H54 (cell line): Measurements from ENCODE around the gene ZNF101.

Experiments
- DNase-seq: peaks from one replicate; pipeline ENCODE4 v3.0.0; 2011; ENCODE audit warnings: low spot score, mixed read lengths; ENCODE audit not compliant: insufficient read length
- FAIRE-seq: peaks from 3 replicates; lab custom pipeline; 2011; peaks lifted over from hg19 to GRCh38; lab: Jason Lieb, UNC
- POLR2A ChIP-seq: IDR thresholded peaks from 2 replicates; pipeline ENCODE4 v1.6.1; 2011; ENCODE audit warnings: low read depth, mild to moderate bottlenecking, low read length

Gene ZNF101

DNA sequence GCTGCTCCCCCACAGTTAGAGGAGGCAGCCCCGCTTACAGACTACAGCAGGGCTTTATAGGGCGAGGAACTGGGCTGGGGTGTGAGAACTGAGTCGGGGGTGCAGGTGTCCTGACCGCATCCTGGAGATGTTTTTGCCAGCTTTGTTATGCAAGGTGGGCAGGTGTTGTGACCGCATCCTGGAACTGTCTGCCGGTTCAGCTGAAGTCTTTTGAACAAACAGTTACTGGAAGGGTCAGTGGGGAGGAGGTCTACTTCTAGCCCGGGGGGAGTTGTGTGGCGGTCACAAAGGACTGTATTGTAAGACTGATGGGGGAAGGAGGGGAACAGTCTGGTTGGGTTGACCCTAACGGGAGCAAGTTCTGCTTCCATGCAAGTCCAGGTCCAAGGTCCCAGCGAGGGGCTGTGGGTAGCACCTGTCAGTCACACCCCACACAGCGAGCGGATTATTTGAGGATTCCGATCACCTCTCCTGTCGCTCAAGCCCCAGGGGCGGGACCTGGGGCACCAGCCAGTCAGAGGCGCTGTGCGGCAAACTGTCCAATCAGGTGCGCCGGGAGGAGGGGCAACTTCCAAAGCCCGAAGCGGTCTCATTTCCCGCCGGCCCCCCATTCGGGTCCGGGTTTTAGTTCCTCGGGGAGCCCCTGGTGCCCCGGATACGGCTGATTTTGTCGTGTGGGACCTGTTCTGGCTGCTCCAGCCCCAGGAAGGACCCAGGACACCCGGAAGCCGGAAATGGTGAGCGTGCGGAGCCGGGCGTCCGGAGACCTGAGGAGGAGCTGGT, at the start of gene ZNF101:
Gene ZNF101, plus strand, starts transcription at position 610 of the 783 bp plus-strand sequence. Its CDS starts 125 bp downstream, at position 735.
- DNase-seq (peak; percentile 86), FAIRE-seq (peak; percentile 6)
- peak; percentile 56; the same call in 1 of the 2 replicates for TF ChIP-seq POLR2A

- no peak for TF ChIP-seq POLR2A
- DNase-seq: no peak
- no peak for FAIRE-seq
Measured at GRCh38 chr19:19619181-19619848, 49.3 kb upstream of the ZNF101 start.

- FAIRE-seq: no peak
- no peak for DNase-seq
Measured at GRCh38 chr19:19619849-19620210, 48.8 kb upstream of the ZNF101 start.

DNA sequence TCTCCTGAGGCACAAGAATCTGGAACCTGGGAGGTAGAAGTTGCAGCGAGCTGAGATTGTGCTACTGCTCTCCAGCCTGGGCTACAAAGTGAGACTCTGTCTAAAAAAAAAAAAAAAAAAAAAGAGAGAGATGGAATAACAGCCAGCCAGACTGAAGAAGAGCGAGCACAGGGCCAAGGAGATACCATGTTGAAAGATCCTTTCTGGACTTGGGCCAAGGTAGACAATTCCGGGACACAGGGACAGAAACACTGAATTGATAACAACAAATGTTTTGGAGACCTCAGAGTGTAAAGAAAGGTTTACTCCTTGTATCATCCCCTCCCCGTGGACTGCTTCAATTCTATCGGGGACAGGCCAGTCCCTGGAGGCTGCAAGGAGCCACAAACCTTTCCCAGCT, 45.3 kb upstream of the ZNF101 start:
- no peak for DNase-seq
- no peak for TF ChIP-seq POLR2A
- no peak for FAIRE-seq

More at GRCh38 chr19:19619849-19620210, 48.8 kb upstream of the ZNF101 start:
- TF ChIP-seq POLR2A: no peak

DNA sequence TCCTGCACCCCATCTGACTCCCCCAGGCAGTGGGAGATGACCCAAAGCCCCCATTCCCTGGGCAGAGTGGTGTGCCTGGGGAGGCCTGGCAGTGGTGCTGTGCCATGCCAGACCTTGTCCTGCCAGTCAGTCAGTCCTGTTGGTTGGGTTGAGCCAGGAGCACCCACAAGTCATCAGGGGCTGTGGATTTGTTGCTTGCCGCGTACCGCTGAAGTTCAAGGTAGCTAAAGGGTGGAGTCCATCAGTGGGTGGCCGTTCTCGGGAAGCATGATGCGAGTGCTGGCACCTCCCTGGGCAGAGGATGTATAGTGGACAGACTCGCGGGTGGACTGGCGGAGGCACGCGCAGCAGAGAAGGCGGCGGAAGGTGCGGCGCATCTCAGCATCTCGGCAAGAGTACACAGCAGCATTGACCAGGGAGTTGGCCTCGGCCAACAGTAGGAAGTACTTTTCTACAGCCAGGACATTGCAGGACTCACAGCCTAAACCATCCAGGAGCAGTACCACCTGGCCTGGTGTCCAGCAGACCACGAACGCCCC, 44.5 kb upstream of the ZNF101 start:
- FAIRE-seq (no peak), DNase-seq (no peak)
- no peak for TF ChIP-seq POLR2A

DNA sequence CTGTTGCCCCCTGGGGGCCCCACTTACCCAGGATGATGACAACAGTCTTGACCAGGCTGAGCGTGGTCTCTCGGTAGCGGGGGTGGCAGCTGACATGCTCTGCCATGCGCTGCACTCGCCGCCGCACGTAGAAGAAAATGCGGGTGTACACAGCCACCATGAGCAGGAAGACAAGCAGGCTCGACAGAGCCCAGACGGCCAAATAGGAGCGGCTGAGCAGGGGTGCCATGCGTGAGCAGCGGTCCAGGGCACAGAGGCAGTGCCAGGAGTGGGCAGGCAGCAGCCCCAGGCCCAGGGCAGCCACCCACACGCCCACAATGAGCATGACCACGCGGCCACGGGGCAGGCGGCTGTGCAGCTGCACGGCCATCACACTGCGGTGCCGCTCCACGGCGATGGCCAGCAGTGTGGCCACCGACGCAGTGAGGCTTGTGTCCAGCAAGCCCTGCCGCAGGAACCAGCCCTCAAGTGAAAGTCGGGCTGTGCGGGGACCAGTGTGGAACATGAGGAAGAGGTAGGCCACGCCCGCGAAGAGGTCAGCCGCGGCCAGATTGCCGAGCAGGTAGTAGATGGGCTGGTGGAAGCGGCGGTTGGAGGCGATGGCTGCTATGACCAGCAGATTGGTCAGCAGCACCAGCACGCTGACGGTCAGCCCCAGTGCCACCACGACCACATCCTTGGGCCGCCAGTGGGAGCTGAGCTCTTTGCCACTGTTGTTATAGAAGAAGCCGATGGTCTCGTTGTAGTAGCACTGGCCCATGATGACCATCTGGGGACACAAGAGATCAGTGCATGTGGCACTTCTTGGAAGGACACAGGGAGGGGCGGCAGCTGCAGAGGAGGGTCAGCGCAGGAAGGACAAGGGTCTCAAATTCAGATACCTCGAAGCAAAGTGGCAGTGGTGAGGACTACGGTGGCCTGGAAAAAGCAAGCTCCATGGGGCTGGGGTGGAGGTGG, 41.8 kb upstream of the ZNF101 start:
- TF ChIP-seq POLR2A: no peak
- FAIRE-seq (no peak), DNase-seq (no peak)

GRCh38 chr19:19627621-19628500, 40.8 kb upstream of the ZNF101 start, which contains the start of gene LPAR2:
LPAR2 (minus strand) TSS chr19:19628220; CDS start chr19:19627275, 945 bp downstream.
- no peak for TF ChIP-seq POLR2A
- DNase-seq: no peak
- FAIRE-seq: no peak

DNA sequence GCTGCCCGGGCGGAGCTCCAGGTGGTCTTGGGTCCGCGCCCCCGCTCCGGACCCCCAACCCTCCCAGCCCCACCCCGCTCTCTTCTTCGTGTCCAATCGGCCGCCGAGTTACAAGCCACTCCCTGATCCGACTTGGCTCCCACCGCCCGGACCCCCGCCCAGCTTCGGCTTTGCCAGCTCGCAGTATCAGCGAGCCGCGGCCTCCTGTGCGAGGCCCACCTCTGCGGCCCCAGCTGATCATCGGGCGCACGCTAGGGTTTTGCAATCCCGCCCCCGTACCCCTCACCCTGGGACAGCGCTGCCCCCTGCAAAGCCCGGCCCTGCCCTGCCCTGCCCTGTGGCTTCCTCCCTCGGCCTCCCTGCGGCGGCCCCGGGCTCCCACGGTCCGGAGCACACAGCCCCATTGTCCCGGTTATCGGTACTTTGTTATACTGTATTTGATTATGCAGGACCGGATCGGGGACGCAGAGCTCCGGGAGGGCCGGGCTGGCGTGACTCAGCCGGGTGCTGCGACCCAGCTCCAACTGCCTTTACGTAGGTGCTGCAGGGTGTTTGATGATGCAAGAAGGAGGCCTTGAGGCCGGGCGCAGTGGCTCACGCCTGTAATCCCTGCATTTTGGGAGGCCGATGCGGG, 40.0 kb upstream of the ZNF101 start:
- TF ChIP-seq POLR2A: no peak
- FAIRE-seq: no peak
- no peak for DNase-seq

GRCh38 chr19:19630062-19630414, 38.6 kb upstream of the ZNF101 start:
- no peak for DNase-seq
- no peak for FAIRE-seq
- no peak for TF ChIP-seq POLR2A

- FAIRE-seq (no peak), DNase-seq (no peak)
- TF ChIP-seq POLR2A: no peak
Measured at GRCh38 chr19:19630426-19630825, 38.2 kb upstream of the ZNF101 start.

DNA sequence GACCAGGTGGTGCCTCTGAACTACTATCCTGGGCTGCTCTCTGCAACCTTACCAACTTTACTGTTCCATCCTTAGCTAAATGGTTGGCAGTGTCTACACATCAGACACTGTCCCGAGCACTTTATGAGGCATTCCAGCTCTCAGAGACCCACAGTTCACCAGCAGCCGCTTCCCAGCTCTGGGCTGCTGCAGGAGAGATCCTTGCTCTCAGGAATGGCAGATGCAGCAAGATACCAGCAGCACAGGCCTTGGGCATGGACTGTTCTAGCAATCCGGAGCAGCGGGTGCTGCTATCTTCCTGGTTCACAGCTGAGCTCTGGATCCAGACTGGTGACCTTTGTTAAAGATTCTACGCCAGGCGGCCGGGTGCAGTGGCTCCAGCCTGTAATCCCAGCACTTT, 37.3 kb upstream of the ZNF101 start:
- TF ChIP-seq POLR2A: no peak
- DNase-seq: no peak
- no peak for FAIRE-seq

DNA sequence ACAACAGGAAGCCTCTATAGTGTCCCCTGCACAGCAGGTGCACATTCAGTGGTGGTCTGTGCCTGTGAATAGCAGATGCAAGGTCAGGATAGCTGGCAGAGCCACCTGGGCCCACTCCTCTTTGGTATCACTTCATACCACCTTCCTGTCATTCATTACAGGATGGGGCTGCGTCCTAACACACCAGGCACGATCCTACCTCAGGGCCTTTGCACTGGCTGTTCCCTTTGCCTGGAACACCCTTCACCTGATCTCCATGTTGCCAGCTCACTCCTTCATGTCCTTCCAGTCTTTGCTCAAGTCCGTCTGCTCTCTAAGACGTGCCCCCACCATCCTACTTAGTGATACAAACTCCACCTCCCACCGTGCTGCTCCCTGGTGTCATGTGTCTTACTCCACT, 36.0 kb upstream of the ZNF101 start:
- no peak for FAIRE-seq
- no peak for TF ChIP-seq POLR2A
- no peak for DNase-seq
